ENCODE data around the gene EPB41. TPM values are rescaled to one million over a fixed set of nuclear protein-coding genes. Genes with fewer than 3 reads are reported as not detected.

The EPB41 gene
- total RNA-seq, 1 experiment from 2014 or later, result 20.2 TPM

GRCh38 chr1:29157269-29157601, 242.9 kb downstream of the EPB41 start:
- CTCF ChIA-PET, result no interaction called here
- no peak overlapping the region for H3K4me3 ChIP-seq (ENCODE audit: low read depth in 2 of 2, low read length in 2 of 2)

GRCh38 chr1:29159773-29160172, 245.4 kb downstream of the EPB41 start:
- no peak overlapping the region for H3K27ac ChIP-seq (ENCODE audit: low read length)
- no peaks in the 10 kb centered on the region for H3K27me3 ChIP-seq (ENCODE audit: control insufficient read depth, insufficient read depth, low read length)
- in situ Hi-C loops (cut with HindIII; ENCODE audit: low pct_unique_long_range_greater_than_20kb, low sequenced_read_pairs) (no loop called here), intact Hi-C loops (cut with micrococcal nuclease; ENCODE audit: unreplicated experiment) (no loop called here)
- no peak overlapping the region for H3K4me3 ChIP-seq (ENCODE audit: low read depth in 2 of 2, low read length in 2 of 2)
- POLR2A ChIA-PET, result interaction anchor here (0.6 kb wide), 1 partner anchor 13 kb away, joined by 6 read pairs; no protein-coding TSS in a partner anchor
- peaks cover 30% of the 10 kb centered on the region for H3K36me3 ChIP-seq (ENCODE audit: control insufficient read depth, insufficient read depth, low read length)
- no TSS peak for BruUV-seq (replicated peaks)
- TF ChIP-seq CTCF (IDR thresholded peaks at IDR 0.05), result no peak
- no peak for TF ChIP-seq TCF7L2 (IDR thresholded peaks at IDR 0.05; ENCODE audit: low read depth, low read length)
- TF ChIP-seq REST (IDR thresholded peaks at IDR 0.05; ENCODE audit: insufficient read depth in 1 of 2, low read depth in 2 of 2, low read length in 1 of 2), result no peak
- TF ChIP-seq POLR2AphosphoS5 (IDR thresholded peaks at IDR 0.05; ENCODE audit: low read depth, low read length), result no peak
- no peak for TF ChIP-seq SIN3A (IDR thresholded peaks at IDR 0.05; ENCODE audit: borderline replicate concordance, insufficient read depth, low read depth, low read length)
- CTCF ChIA-PET, result no interaction called here
- no peaks in the 10 kb centered on the region for H3K4me1 ChIP-seq (ENCODE audit: control insufficient read depth, insufficient read depth, low read length)
- no peak for DNase-seq (ENCODE audit: low read depth, low spot score)
- H3K9me3 ChIP-seq (ENCODE audit: control insufficient read depth, insufficient read depth, low read depth, low read length), result no peaks in the 10 kb centered on the region
- ATAC-seq, result no peak

More at GRCh38 chr1:29157269-29157601, 242.9 kb downstream of the EPB41 start:
- no peak overlapping the region for H3K27ac ChIP-seq (ENCODE audit: low read length)
- no peaks in the 10 kb centered on the region for H3K4me1 ChIP-seq (ENCODE audit: control insufficient read depth, insufficient read depth, low read length)
- ATAC-seq (no peak), DNase-seq (ENCODE audit: low read depth, low spot score) (no peak)
- no TSS peak for BruUV-seq (replicated peaks)
- TF ChIP-seq POLR2AphosphoS5 (IDR thresholded peaks at IDR 0.05; ENCODE audit: low read depth, low read length), result no peak
- TF ChIP-seq REST (IDR thresholded peaks at IDR 0.05; ENCODE audit: insufficient read depth in 1 of 2, low read depth in 2 of 2, low read length in 1 of 2), result no peak
- TF ChIP-seq CTCF (IDR thresholded peaks at IDR 0.05), result no peak
- TF ChIP-seq TCF7L2 (IDR thresholded peaks at IDR 0.05; ENCODE audit: low read depth, low read length), result no peak
- no peak for TF ChIP-seq SIN3A (IDR thresholded peaks at IDR 0.05; ENCODE audit: borderline replicate concordance, insufficient read depth, low read depth, low read length)
- no peaks in the 10 kb centered on the region for H3K27me3 ChIP-seq (ENCODE audit: control insufficient read depth, insufficient read depth, low read length)
- peaks cover 25% of the 10 kb centered on the region for H3K36me3 ChIP-seq (ENCODE audit: control insufficient read depth, insufficient read depth, low read length)
- H3K9me3 ChIP-seq (ENCODE audit: control insufficient read depth, insufficient read depth, low read depth, low read length), result no peaks in the 10 kb centered on the region
- POLR2A ChIA-PET, result no interaction called here
- intact Hi-C loops (cut with micrococcal nuclease; ENCODE audit: unreplicated experiment) (no loop called here), in situ Hi-C loops (cut with HindIII; ENCODE audit: low pct_unique_long_range_greater_than_20kb, low sequenced_read_pairs) (no loop called here)
